Fibroblast of skin of right biceps (primary cell): Measurements from ENCODE around the gene OS9.

Experiments used
- DNase-seq: peaks from one replicate; pipeline ENCODE4 v3.0.0-alpha.2; 2013

OS9 gene

DNA sequence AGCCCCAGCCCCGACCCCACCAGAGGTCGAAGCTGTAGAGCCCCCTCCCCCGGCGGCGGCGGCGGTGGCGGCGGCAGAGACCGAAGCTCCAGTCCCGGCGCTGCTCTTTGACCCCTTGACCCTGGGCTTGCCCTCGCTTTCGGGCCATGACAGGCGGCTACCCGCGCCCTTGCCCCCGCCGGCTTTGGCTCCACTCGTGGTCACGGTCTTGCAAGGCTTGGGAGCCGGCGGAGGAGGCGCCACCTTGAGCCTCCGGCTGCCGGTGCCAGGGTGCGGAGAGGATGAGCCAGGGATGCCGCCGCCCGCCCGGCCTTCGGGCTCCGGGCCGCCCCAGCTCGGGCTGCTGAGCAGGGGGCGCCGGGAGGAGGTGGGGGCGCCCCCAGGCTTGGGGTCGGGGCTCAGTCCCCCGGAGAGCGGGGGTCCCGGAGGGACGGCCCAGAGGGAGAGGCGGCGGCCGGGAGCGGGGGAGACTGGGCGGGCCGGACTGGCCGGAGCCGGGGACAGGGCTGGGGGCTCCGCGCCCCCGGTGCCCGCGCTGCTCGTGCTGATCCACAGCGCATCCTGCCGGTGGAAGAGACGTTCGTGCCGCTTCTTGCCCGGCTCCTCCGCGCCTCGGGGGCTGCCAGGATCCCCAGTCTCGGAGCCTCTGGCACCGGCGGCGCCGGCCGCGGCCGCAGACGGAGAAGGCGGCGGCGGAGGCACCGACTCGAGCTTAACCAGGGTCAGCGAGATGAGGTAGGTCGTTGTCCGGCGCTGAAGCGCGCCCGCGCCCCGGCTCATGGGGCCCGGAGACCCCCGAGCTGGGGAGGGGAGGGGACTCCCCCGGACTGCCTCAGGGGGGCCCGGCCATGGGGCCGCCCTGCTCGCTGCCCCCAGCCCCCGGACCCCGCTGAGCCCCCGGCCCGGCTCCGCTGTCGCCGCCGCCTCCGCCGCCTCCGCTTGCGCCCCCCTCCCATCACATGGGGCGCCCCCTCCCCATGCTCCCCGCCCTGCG, 43.8 kb downstream of the OS9 start:
- no peak for DNase-seq

DNA sequence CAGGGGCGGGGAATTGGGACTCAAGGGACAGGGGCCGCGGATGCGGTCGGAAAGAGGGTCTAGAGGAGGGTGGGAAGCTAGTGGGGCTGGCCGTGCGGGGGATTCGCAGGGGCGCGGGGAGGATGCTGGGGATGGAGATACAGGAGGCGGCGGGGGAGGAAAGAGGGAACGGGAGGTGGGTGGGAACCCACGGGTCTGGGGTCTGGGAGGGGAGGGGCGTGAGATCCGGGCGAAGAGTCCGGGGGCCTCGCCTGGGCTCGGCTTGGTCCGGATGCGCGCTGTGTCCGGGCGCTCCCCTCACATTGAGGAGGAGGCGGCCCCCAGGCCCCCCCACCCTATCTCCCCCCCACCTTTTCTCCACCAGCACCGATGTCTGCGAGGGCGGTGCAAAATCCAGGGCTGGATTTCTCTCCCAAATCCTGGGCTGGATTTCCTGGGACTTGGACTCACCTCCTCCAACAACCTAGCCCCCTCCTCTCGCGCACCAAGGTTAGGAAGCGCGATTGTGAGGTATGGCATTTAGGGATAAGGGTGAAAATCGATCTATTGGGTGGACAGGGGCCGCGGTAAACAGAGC, 44.8 kb downstream of the OS9 start, which contains the start of gene AGAP2:
Gene AGAP2 (minus strand): TSS at position 82 of the 577 bp plus-strand sequence. CDS start 496 bp downstream, outside the sequence.
- peak; percentile 33 for DNase-seq

DNA sequence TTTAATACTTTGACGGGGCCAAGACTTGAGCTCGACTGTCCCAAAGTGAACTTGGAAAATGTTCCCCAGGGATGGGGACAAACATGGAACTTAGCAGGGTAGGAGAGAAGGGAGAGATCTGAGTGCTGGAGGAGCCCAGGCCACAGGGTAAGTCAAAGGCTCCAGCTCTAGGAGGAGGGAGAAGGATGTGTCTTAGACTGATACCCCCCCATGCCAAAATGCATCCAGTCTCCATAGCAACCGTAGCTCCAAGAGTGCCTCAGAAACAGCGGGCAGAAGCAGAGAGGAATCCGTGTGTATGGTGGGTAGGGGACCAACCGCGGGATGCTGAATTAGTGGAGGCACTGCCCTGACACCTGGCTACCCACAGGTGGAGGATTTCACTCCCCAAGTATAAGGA, 45.5 kb downstream of the OS9 start:
- no peak for DNase-seq

DNA sequence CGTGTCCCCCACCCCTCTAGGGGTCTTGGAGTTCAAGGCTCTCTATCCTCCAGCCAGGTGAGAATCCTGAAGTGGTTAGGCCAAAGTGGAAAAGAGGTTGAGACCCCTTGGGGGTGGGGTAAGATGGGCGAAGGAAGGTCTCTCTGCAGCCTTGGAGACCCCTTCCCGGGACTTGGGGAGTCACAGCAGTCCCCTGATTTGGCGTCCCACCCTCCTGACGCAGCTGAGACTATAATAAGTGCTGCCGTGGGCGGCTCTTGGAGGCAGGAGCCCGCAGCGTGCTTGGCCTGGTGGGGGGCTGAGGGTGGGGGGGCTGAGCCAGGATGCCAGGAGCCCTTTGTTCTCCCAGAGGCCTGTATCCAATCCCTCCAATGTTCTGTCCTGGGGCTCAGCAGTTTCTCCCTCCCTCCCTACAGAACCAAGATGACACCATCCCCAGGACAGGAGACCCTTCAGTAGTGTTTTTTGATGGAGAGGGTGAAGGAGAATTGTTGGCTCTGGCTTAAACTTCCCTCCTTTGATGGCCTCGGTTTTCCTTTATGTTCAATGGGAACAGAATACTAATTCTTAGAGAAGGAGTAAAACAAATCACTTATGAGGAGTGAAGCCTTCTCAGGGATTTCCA, 46.1 kb downstream of the OS9 start:
- no peak for DNase-seq

DNA sequence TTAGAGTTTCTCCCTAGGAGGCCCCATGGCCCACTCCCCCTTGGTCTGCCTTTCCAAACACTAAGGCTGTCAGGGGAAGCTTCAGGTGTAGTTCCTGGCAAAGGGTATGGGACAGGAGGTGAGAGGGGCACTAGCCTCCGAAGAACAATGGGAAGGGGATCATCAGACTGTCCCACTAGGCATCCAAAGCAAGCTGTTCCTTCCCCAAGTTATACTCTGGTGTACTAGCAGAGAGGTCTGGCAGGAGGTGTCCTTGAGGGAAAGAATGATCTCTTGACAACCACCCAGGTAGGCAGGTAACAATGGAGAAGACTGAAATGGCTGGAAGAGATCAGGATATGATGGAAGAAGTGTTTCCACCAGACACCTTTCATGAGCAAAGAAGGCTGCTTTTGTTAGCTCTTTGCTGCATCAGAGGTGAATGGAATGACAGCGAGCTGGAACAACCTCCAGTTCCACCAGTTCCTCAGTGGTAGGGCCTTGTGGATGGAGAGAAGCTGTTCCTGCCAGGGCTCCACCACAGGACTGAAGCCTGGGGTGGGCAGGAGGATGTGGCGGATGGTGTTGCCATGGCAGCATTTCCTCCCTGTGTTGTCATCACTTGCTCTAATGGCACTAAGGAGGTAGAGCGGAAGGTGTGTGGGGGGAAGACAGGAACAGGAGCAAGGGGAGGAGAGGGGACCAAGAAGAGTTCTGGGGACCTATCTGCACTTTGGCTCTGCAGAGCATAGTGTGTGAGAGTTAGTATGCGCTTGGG, 46.9 kb downstream of the OS9 start:
- DNase-seq = no peak

DNA sequence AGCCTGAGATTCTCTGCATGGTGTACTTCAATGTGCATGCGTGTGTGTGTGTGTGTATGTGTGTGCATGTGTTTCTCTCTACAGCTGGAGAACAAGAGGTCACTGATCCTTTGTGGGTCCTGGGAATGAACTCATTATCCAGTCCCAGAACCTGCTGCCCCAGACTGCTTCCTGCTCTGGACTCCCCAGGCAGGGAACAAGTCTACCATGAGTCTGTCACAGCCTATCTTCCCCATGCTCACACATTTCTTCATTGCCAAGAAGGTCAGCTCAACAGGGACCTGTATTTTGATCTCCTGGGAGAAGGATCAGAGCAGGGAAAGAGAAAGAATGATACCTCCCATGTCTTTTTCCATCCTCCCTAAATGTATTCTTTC, 47.5 kb downstream of the OS9 start:
- DNase-seq = no peak

DNA sequence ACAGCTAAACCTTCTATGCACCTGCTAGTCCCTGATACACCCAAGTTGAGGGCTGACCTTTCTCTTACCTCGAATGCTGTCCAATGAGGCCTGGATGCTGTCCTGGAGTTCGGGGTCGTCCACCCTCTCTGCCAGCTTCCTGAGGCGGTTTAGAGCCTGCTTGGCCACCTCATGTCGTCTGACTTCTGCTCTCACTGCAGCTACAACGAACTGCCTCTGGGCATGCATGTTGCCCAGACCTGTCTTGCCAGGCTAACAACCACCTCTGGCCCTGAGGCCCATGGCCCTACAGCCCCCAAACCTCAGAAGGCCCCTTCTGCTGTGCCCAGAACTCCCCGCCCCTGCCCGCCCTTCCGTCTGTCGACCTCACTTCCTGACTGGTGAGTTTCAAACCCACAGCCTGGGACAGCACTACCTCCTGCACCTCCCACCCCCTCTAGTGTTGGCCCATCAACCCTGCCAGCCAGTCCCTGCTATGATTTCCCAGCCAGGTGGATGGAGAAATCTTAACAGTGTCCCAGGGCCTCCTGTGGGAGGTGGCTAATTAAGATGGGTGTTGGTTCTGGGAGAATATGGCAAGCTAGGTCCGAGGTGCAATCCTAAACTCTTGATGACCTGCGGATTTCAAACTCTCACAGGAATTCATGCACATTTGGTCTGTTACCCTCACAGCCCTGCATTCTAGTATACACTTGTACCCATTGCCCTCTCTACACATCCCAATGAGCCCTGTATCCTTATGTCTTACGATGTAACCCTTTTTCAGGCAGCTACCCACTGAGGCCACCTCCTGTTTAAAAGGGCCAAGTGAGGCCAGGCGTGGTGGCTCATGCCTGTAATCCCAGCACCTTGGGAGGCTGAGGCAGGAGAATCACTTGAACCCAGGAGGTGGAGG, 48.2 kb downstream of the OS9 start:
- DNase-seq = no peak

DNA sequence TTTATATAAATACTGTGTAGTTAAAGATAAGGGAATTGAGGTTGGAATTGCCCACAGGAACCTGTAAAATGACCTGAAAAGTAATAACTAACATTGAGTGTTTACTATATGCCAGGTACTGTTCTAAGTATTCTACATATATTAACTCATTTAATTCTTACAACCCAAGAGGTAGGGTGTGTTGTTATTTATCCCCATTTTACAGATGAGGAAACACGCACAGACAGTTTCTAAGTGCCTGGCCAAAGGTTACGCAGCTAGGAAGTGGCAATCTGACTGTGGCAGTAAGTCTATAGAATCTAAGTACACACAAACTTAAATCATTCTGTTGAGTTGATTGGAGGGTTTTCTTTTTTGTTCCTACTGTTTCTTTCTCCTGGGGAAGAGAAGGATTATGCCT, 49.8 kb downstream of the OS9 start:
- no peak for DNase-seq

DNA sequence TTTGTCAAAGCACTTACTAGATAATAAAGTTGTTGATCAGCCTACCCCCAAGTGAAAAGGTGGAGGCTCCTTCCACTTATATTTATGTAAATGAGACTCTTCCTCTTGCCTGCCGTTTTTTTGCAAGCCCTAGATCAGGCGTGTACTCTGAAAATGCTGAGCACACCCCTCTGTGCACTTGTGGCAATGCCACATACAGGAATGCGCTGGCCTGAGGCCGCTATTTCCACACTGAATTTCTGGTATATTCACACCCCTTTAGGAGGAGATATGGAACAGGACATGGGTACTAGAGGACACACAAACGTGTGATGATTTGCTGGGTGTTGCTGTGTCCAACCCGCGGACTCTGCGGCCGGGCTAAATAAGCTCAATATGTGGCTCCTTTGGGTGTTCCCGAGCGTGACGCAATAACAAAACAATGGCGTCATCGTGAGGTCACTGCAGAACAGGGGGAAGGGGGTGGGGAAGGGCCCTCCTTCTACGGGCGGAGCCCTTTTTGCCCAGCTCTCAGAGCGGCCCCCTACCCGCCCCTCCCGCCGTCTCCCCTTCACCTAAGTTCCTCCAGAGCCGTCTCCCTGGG, 50.4 kb downstream of the OS9 start:
- peak; percentile 86 for DNase-seq

DNA sequence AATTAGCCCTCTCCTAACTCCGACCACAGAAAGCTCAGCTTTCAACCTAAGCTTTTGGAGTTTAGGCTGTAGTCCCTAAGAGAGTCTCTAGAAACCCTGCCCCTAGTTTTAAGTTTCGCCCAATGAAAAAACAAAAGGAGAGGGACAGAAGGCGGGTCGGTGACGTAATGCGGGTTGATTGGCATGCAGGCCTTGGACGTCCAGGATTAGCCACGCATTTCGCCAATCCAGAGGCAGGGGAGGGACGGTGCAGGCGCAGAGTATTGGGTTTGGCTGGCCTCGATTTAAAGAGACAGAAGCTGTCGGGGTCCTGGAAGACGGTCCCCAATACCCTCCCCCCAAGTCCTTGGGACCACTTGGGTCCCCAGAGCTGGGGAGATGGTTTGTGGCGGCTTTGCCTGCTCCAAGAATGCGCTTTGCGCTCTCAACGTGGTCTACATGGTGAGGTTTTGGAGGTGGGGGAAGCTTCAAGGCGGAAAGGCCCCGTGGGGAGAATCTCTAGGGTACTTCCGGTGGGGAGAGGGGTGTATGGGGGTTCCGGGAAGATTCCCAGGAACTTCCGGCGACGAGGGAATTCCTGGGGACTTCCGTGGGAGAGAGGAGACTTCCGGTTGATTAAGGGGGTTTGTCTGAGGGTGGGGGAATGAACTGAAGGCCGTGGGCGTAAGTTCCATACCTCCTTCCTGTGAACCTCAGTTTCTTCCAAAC, 51.0 kb downstream of the OS9 start, which contains the start of gene TSPAN31:
Gene TSPAN31 (plus strand): TSS at position 263 of the 708 bp plus-strand sequence. CDS start 116 bp downstream, at position 379.
- peak; percentile 99 for DNase-seq

DNA sequence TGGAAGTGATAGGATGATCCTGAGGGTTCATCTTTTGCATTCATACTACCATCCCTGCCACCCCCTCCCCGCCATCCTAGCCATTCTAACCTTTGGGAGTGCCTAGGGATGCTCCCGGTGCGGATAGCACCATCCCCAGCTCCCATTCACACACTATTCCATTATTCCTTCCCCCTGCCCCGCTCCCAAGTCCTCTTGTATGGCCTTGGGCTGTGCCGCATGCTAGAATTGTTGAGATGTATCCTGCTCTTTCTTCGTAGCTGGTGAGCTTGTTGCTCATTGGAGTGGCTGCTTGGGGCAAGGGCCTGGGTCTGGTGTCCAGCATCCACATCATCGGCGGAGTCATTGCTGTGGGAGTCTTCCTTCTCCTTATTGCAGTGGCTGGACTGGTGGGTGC, 51.6 kb downstream of the OS9 start:
- DNase-seq = no peak

DNA sequence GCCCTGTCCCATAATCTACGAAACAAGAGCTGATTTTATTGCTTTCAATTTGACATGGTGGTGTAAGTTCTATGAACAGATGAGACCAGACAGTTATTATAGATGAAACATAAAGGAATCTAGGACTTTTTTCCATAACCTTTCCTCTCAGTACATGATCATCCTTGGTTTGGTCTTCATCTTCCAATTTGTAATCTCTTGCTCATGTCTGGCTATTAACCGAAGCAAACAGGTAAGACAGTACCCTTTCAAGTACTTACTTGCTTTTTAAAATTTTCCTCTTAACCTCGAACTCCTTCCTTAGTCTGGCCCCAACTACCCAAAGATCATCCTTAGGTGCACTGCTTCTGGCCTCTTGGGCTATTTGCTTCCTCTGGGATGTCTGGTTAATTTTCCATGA, 52.1 kb downstream of the OS9 start:
- no peak for DNase-seq

DNA sequence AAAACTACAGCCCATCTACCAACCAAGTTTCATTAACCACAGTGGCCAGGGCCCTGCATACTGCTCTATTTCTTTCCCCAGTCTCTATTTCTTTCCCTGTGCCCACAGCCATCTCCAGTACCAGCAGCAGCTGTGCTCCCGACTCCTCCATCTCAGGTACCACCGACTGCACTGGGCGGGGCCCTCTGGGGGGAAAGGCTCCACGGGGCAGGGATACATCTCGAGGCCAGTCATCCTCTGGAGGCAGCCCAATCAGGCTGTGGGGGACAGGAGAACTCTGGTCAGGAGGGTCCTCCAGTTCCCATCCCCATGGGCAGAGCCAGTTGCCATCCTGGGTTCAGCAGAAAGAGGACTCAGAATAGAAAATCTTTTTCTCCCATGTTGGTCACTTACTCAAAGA, 55.1 kb downstream of the OS9 start:
- DNase-seq = no peak

DNA sequence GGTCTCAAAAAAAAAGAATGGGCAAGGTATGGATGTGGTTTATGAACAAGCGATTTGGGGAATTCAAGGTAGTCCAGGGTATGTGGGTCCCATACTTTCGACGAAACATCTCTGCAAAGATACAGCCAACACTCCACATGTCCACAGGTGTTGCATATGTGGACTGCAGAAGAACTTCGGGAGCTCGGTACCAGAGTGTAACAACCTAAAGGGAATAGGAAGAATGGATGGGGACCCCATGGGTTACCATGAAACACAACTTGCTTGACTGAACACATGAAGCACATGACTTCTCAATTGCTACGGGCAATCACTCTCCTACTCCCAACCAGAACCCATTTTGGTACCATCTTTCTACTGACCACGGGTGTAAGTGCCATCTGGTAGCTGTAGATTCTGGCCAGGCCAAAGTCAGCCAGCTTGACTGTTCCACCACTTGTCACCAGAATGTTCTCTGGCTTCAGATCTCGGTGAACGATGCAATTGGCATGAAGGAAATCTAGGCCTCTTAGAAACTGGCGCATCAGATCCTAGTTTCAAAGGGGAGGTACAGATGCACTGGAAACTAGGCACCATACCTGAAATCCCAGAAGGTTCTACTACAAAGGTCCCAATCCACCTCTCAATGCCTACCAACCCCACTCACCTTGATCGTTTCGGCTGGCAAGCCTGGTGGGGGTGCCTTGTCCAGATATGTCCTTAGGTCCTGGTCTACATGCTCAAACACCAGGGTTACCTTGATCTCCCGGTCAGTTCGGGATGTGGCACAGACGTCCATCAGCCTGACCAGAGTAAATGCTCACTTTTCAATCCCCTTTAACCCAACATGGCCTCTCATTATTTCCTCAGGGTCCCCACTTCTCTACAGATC, 56.9 kb downstream of the OS9 start:
- no peak for DNase-seq

DNA sequence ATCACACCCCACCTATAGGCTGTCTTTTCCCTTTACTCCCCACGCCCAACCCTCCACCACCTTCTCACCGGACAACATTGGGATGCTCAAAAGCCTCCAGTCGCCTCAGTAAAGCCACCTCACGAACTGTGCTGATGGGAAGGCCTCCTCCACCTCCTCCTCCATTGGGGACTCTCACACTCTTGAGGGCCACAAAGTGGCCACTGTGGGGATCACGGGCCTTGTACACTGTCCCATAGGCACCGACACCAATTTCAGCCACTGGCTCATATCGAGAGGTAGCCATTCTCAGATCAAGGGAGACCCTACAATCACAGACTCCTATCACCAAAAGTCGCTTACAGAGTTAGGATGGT, 57.5 kb downstream of the OS9 start:
- DNase-seq = no peak

DNA sequence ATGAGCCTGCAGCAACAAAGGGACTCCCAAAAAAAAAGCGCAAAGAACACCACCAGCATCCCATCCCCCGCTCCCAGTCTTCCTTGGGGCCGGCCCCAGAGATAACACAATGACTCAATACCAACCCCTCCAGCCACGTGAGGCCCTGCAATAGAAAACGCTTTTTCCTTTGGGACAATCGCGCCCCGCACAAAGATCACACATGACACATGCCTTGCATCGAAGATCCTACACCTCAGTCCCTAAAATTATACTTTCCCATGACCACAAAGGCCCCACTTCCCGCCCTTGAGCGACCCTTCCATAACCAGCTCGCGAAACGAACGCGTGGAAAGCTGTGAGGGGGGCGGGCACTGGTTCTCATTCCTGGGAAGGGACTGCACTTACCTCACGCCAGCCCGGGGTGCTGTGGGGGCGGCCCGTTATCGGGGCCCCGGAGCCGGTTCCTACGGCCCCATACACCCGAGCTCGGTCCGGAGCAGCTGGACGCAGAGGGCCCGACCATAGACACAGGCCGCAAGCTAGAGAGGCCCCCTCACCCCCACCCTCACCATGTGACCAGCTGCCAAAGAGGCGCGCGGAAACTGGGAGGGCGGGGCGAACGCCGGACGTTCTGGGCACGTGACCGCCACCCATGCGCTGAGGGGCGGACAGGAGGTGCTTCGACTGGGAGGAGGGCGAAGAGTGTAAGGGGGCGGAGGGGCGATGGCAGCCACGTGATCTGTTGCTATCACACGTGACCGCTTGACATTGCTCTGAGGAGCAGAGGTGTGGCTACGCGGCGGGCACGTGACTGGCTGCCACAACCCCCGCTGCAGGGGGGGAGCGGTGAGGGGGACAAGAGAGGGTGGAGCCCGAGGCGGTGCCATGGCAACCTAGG, 58.1 kb downstream of the OS9 start, which contains the start of gene CDK4:
Gene CDK4 (minus strand): TSS at position 523 of the 880 bp plus-strand sequence. CDS start 593 bp downstream, outside the sequence.
- DNase-seq = peak; percentile 100

DNA sequence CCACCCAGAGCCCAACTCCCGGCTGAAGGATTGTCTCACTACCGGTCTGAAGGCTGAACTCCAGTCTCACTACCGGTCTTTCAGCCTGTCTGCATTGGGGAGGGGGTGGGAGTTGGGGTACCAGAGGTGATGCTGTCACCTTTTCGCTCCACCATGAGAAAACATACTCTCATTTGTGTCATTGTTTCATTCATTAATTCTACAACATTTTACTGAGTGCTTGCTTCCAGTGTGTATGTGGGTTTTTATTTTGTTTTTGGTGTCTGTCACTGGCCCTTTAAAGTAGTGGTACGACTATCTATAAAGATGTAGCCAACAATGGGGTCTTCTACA, 58.7 kb downstream of the OS9 start:
- no peak for DNase-seq

DNA sequence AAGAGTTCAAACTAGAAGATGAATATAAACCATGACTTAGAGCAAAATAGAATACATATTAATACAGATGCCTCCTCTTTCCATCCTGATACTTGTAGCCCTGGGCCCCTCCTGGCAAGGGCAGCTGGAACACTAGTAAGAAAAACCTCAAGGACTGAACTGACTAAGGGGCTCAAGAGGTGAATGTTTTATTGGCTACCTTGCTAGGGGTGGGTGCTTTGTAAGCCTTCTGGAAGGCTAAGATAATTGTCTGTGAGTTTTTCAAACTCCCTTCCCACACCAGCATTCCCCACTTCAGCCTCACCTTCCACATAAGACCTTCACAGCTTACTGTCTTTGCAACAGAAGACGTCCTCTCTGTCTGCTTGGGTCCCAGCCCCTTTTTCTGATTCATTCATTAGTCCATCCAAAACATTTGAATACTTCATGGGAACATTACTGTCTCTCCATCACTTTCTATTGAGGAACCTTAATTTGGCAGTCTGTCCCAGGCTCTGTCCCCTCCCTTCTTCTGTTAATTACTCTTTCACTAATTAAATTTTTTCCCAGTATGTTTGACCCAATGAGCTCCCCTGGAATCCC, 59.9 kb downstream of the OS9 start:
- no peak for DNase-seq
